CD4-positive, alpha-beta T cell treated with Interleukin-15 for 1 hour (primary cell): ENCODE measurements around the gene TEK.
"Not testable (repeated sequence)": the region's sequence is repeated elsewhere in the genome, so short reads cannot be mapped to it uniquely, and the experiment has no call there.

ENCODE experiments used
- DNase-seq: peaks from one replicate; pipeline ENCODE4 v3.0.0-alpha.2; 2020

Gene TEK

GRCh38 chr9:27182421-27182820 lies 73.4 kb downstream of the TEK start:
- no peak for DNase-seq

DNA sequence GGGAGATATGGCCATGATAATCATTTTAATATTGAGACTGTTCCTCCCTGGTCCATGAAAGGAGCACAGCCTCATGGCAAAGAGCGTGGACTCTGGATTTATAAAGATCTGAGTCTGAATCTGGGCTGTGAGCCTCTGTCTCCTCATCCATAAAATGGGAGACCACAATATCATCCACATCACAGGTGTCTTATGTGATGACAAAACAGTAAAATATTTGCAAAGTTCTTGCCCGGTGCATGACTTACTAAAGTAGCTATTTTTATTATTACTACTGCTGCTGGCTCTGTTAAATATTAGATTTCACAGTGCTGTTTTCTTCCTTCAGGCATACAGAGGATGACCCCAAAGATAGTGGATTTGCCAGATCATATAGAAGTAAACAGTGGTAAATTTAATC lies 74.1 kb downstream of the TEK start:
- no peak for DNase-seq

GRCh38 chr9:27183701-27184100 lies 74.7 kb downstream of the TEK start:
- DNase-seq = no peak

DNA sequence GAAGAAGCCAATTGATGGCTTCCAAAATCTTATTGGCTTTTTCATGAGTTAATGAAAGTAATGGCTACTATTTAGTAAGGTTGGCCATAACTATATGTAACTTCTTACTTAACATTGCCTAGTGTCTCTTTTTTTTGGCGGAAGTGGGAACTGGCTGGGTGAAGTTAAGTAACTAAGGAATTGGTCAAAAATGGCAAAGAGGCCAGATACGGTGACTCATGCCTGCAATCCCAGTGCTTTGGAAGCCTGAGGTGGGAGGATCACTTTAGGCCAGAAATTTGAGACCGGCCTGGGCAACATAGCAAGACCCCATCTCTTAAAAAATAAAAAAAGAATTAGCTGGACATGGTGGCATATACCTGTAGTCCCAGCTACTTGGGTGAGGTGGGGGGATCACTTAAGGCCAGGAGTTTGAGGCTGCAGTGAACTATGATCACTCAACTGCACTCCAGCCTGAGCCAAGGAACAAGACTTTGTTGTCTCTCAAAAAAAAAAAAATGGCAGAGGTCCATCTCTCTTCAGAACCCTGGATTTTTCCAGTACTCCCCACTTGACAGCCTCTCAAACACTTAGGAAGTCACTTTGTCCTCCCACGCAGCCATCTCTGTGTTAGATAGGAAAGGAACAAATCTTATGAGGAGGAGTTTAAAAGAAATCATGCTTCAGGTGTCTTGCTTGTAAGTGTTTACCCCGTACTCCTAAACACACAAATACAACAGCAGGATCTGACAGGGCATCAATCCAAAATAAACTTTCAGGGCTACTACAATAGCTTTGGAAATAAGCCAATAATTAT lies 75.7 kb downstream of the TEK start:
- DNase-seq = no peak

- DNase-seq = no peak
Observed at GRCh38 chr9:27188426-27188825, 79.4 kb downstream of the TEK start.

GRCh38 chr9:27189426-27189825 lies 80.4 kb downstream of the TEK start:
- DNase-seq = no peak

GRCh38 chr9:27192291-27192960 lies 83.4 kb downstream of the TEK start:
- no peak for DNase-seq

GRCh38 chr9:27193886-27194285 lies 84.9 kb downstream of the TEK start:
- no peak for DNase-seq

DNA sequence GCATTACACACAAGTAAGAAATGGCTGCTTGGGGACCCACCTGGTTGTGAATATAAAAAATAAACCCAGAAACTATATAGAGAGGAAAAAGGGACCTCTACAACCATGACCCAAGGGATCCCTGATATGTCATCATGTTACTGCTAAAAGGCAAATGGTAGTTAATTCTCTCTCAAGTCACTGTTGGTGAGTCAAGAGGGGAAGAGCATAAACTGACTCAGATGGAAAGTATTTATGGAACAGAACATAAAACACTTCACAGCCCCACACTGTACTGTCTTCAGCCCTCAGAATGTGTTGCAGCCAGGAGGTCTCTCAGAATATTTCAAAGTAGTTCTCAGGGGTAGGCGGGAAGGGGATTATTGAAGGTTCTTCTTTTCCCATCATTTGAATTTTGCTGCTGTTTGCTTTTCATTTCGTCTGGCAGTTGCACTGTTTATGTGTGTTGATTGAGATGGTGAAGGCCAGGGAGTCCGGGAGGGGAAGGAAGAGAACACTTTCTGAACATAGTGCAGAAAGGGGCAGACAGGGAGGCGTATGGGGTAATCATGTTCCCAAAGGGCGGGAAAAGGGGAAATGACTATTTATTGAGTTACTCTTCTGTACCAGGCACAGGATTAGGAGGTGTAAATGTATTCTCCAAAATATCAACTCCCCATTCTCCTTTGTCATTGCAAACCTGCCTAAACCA lies 85.5 kb downstream of the TEK start:
- DNase-seq = no peak

GRCh38 chr9:27195191-27195590 lies 86.2 kb downstream of the TEK start:
- no peak for DNase-seq

DNA sequence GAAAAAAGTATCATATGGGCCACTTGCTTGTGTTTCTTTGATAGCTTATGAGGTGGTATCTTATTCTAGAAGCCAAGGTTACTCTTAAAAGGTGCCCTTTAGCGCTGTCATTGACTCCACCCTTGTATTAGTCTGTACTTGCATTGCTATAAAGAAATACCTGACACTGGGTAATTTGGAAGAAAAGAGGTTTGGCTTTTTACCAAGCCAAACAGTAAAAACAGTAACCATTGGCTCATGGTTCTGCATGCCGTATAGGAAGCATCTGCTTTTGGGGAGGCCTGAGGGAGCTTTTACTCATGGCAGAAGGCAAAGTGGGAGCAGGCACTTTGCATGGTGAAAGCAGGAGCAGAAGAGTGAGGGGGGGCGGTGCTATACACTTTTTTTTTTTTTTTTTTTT lies 87.4 kb downstream of the TEK start:
- DNase-seq = no peak

DNA sequence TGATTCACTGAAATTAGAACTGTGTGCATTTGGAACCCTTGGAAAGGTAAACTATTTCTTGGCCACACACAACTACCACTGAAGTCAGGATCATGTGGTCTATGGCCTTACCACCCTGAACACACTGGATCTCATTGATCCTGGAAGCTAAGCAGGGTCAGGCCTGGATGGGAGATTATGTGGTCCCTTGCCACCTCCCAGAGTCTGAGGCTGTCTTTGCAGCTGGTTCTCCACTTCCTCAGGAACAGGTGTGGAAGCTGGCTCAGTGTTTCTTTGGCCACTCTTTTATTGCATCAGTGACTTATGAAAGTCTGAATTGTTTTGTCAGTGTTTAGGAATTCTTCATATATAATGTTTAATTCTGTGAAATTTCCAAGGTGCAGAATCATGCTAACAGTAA lies 89.2 kb downstream of the TEK start:
- no peak for DNase-seq

DNA sequence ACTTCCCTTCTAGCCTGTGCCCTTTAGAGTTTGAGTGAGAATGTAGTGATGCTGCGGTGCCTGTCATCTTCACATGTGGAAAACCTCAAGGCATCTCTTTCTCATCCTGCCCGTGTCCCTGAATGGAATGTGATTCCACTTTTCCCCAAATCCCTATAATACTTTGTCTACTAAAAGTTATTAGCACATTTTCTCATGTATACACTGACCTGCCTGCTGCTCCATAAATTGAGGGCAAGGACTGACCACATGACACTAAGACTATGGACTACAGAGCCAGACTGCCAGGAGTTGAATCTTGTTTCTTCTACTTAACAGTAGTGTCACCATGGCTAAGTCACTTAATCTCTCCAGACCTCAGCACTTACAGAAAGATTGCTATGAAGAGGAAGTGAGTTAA lies 93.0 kb downstream of the TEK start:
- DNase-seq = no peak

GRCh38 chr9:27203783-27204182 lies 94.8 kb downstream of the TEK start:
- no peak for DNase-seq

- no peak for DNase-seq
Observed at GRCh38 chr9:27204578-27204977, 95.6 kb downstream of the TEK start.

DNA sequence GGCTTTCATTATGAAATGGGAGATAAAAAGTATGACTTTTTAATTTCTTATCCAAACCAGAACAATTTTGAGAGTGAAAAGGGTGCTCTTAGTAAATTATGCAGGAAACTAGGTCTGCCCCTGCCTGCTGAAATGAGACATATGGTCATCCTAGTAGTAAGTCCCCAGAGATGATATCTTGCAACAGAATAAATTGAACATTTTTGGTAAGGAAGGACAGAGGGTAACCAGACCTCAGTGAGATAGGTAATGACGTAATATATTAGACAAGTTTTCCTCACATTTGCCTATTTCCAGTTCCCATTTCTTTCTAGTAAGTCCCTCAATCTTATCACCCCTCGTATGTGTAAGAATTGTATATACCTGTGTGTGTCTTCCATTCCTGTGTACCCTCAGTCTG lies 96.2 kb downstream of the TEK start:
- DNase-seq = no peak

GRCh38 chr9:27206041-27206440 lies 97.0 kb downstream of the TEK start:
- DNase-seq = no peak

DNA sequence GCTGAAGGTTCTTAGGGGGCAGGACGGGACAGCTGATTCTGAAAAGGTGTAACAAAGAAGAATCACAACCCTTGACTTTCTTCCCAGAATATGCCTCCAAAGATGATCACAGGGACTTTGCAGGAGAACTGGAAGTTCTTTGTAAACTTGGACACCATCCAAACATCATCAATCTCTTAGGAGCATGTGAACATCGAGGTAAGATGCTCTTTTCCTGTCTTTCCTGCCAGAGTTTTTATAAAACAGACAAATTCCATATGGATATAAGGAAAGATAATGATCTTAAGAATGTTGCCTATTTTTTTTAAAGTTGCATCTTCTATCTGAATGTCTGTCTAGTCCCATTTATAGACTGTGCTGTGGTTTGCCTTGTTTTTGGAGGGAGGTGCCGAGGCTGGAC lies 100.0 kb downstream of the TEK start:
- no peak for DNase-seq

- no peak for DNase-seq
Observed at GRCh38 chr9:27210588-27210987, 101.6 kb downstream of the TEK start.

- DNase-seq = no peak
Observed at GRCh38 chr9:27212191-27212590, 103.2 kb downstream of the TEK start.

GRCh38 chr9:27212621-27213020 lies 103.6 kb downstream of the TEK start:
- DNase-seq = no peak

DNA sequence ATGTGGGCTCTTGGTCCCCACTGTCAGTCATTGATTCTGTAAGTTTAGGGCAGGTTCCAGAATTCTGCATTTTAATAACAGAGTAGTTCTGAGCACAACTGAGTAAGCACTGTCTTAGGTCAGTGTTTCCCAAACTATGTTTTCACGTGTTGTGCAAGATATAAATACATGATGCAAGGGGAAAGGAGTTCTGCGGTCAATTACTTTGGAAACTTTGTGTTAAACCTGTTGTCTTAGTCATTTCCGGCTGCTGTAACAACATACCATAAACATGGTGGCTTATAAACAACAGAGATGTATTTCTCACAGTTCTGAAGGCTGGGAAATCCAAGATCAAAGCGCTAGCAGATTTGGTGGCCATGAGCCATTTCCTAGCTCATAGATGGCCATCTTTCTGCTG lies 118.2 kb downstream of the TEK start:
- no peak for DNase-seq

GRCh38 chr9:27239648-27240047 lies 130.6 kb downstream of the TEK start:
- DNase-seq = not testable (repeated sequence)

DNA sequence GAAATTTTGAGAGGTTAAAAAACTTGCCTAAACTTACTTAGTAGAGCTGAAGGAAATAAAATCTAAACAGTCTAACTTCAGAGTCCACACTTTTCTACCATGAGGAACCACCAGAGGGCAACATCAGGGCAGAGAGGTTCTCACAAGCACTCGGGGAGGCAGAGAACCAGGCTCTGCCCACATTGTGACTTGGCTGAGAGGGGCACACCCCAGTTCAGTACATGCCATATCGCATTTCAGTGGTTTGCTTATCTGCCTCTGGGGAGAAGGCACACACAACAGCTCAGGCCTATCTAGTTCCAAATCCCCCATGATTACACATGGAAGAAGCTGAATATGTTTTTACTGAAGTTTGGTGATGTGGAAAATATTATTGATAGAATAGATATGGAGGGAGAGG lies 138.7 kb downstream of the TEK start:
- no peak for DNase-seq
